Osteoblast (primary cell): ENCODE data around the gene UBE2C. TPM values are rescaled to one million over a fixed set of nuclear protein-coding genes. Genes with fewer than 3 reads are reported as not detected.

Experiments used
- DNase-seq: peaks from one replicate; pipeline ENCODE4 v3.0.0; 2011; ENCODE audit warnings: low spot score, mixed read lengths; ENCODE audit not compliant: insufficient read length; ENCODE audit errors: missing footprints
- H2AFZ ChIP-seq: 2 replicates; pipeline ENCODE4 v1.6.0; 2011; ENCODE audit warnings: mild to moderate bottlenecking, low read length
- H3K27ac ChIP-seq: 2 replicates; pipeline ENCODE4 v1.5.1; 2011; ENCODE audit warnings: mild to moderate bottlenecking, low read depth, low read length, moderate library complexity
- H3K27me3 ChIP-seq: 2 replicates; pipeline ENCODE4 v1.6.0; 2012; ENCODE audit warnings: mild to moderate bottlenecking, control low read depth, inconsistent platforms, low read length, moderate library complexity; ENCODE audit not compliant: insufficient read depth
- H3K36me3 ChIP-seq: 2 replicates; pipeline ENCODE4 v1.5.1; 2011; ENCODE audit warnings: mild to moderate bottlenecking, low read length, control low read depth, moderate library complexity; ENCODE audit not compliant: insufficient read depth
- H3K4me1 ChIP-seq: 2 replicates; pipeline ENCODE4 v1.5.1; 2011; ENCODE audit warnings: mild to moderate bottlenecking, low read length, control low read depth, moderate library complexity; ENCODE audit not compliant: insufficient read depth
- H3K4me2 ChIP-seq: 2 replicates; pipeline ENCODE4 v1.6.0; 2011; ENCODE audit warnings: mild to moderate bottlenecking, low read length; ENCODE audit not compliant: insufficient read depth
- H3K4me3 ChIP-seq: fragments of 200-600 bp; sonication (generic); 3 replicates; pipeline ENCODE4 v1.5.1; 2012; ENCODE audit warnings: mild to moderate bottlenecking, low read length, inconsistent platforms; ENCODE audit not compliant: insufficient read depth
- H3K79me2 ChIP-seq: 2 replicates; pipeline ENCODE4 v1.6.0; 2012; ENCODE audit warnings: mild to moderate bottlenecking, low read length, control low read depth, inconsistent platforms; ENCODE audit not compliant: insufficient read depth
- H3K9me3 ChIP-seq: 2 replicates; pipeline ENCODE4 v1.5.1; 2011; ENCODE audit warnings: low read depth, low read length, control low read depth
- H4K20me1 ChIP-seq: 2 replicates; pipeline ENCODE4 v1.6.0; 2012; ENCODE audit warnings: mild to moderate bottlenecking, low read length, control low read depth; ENCODE audit not compliant: insufficient read depth
- total RNA-seq: library from RNA; depleted of rRNA; stranded (reverse); fragments of >200 nt; gene quantifications from 2 replicates; pipeline ENCODE4 v1.2.3, GENCODE V29; 2012
- TF ChIP-seq, protein P1 (sequence below): IDR thresholded peaks from 2 replicates; pipeline ENCODE4 v1.5.1; 2011; ENCODE audit warnings: mild to moderate bottlenecking, low read depth, low read length, moderate library complexity; ENCODE audit errors: extremely low read depth

The UBE2C gene
- total RNA-seq, 1 donor = 2.5 TPM

DNA sequence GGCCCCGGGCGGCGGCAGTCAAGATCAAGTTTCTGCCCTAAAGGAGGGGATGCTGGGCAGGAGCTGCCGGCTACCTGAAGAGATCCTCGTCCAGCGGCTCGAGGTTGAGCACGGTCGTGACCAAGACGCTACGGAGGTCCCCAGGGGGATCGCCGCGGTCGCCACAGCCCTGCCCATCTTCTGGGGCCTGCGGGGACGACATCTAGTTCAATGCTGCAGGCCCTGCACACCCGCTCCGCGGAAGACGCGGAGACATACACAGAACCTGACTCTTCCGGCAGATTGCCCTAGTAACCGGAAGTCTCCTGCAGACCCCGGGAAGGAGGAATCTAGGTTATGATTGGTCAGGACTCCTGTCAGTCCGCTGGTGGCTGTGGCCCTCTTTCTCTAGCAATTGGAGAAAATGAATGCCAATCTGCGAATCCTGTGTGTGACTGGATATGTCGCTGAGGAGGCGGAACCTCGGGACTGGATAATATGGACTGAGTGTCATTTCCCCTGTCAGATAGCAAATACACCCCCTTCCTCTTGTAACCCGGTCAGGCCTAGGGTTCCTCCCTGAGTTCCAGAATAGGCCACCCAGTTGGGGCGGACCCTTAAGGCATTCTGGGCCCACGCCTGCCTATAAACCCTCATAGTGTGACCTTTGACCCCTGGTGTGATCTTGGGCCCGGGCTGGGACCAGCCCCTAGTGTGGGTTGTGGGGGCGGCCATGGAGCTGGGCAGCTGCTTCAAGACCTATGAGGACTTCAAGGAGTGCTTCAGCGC is 44.9 kb downstream of the UBE2C start, which contains the start of the genes ACOT8 and ZSWIM3:
ACOT8 (minus strand) TSS at position 279 of the 768 bp plus-strand sequence; CDS start at position 202, 77 bp downstream.
ZSWIM3 (plus strand) TSS at position 501 of the 768 bp plus-strand sequence; CDS start at position 713, 212 bp downstream.
- no peaks in the 10 kb centered on the region for H3K9me3 ChIP-seq
- H3K27me3 ChIP-seq = no peaks in the 10 kb centered on the region
- peaks cover 7% of the 10 kb centered on the region for H4K20me1 ChIP-seq
- peaks cover 27% of the 10 kb centered on the region for H3K4me1 ChIP-seq
- peak within 1 kb of the TSS; percentile 99 for H3K4me2 ChIP-seq
- peaks cover 8% of the 10 kb centered on the region for H3K36me3 ChIP-seq
- DNase-seq = peak; percentile 100
- H2AFZ ChIP-seq = peak within 1 kb of the TSS; percentile 95
- TF ChIP-seq, protein P1, sequence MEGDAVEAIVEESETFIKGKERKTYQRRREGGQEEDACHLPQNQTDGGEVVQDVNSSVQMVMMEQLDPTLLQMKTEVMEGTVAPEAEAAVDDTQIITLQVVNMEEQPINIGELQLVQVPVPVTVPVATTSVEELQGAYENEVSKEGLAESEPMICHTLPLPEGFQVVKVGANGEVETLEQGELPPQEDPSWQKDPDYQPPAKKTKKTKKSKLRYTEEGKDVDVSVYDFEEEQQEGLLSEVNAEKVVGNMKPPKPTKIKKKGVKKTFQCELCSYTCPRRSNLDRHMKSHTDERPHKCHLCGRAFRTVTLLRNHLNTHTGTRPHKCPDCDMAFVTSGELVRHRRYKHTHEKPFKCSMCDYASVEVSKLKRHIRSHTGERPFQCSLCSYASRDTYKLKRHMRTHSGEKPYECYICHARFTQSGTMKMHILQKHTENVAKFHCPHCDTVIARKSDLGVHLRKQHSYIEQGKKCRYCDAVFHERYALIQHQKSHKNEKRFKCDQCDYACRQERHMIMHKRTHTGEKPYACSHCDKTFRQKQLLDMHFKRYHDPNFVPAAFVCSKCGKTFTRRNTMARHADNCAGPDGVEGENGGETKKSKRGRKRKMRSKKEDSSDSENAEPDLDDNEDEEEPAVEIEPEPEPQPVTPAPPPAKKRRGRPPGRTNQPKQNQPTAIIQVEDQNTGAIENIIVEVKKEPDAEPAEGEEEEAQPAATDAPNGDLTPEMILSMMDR = no peak
- H3K27ac ChIP-seq = peak within 1 kb of the TSS; percentile 63
- H3K4me3 ChIP-seq = peak within 1 kb of the TSS; percentile 86
- H3K79me2 ChIP-seq = peaks cover 35% of the 10 kb centered on the region

DNA sequence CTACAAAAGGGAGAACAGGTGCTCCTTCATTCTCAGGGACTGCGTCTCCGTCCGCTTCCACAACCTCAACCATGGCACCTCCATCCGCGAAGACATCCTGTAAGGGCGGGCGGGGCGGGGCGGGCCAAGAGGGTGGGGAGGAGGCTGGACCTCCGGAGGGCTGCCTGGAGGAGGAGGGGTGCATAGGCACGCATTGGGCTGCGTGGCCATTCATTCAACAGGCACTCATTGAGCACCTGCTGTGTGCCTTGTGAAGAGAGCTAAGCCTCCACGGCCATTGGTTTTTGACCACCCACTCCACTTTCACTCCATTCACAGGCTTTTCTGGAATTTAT is 45.4 kb downstream of the UBE2C start:
- peak overlapping the region; percentile 62 for H3K27ac ChIP-seq
- no peak for DNase-seq
- H4K20me1 ChIP-seq = peaks cover 7% of the 10 kb centered on the region
- peak overlapping the region; percentile 86 for H3K4me3 ChIP-seq
- H3K27me3 ChIP-seq = no peaks in the 10 kb centered on the region
- H3K9me3 ChIP-seq = no peaks in the 10 kb centered on the region
- peaks cover 35% of the 10 kb centered on the region for H3K79me2 ChIP-seq
- peaks cover 6% of the 10 kb centered on the region for H3K36me3 ChIP-seq
- TF ChIP-seq, protein P1 = no peak
- H2AFZ ChIP-seq = peak overlapping the region; percentile 95
- H3K4me2 ChIP-seq = peak overlapping the region; percentile 99
- peaks cover 27% of the 10 kb centered on the region for H3K4me1 ChIP-seq

DNA sequence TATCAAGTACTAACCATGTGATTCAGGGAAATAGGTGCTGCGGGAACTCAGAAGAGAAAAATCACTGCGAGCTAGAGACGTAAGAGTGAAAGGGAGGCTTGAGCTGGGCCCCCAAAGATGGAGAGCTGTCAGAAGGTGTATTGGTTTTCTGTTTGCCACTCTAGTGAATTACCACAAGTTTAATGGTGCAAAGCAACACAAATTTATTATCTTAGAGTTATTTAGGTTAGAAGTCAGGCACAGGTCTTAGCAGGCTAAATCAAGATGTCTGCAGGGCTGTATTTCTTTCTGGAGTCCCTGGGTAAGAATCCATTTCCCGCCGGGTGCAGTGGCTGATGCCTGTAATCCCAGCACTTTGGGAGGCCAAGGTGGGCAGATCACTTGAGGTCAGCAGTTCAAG is 47.5 kb downstream of the UBE2C start:
- Histone ChIP-seq H3K4me1 (peaks cover 27% of the 10 kb centered on the region), H3K4me3 (no peak overlapping the region), H4K20me1 (peaks cover 4% of the 10 kb centered on the region), H2AFZ (no peak overlapping the region), H3K79me2 (peaks cover 25% of the 10 kb centered on the region), H3K27me3 (no peaks in the 10 kb centered on the region), H3K4me2 (no peak overlapping the region), H3K36me3 (no peaks in the 10 kb centered on the region), H3K9me3 (no peaks in the 10 kb centered on the region), H3K27ac (no peak overlapping the region)
- no peak for DNase-seq
- TF ChIP-seq, protein P1 = no peak

DNA sequence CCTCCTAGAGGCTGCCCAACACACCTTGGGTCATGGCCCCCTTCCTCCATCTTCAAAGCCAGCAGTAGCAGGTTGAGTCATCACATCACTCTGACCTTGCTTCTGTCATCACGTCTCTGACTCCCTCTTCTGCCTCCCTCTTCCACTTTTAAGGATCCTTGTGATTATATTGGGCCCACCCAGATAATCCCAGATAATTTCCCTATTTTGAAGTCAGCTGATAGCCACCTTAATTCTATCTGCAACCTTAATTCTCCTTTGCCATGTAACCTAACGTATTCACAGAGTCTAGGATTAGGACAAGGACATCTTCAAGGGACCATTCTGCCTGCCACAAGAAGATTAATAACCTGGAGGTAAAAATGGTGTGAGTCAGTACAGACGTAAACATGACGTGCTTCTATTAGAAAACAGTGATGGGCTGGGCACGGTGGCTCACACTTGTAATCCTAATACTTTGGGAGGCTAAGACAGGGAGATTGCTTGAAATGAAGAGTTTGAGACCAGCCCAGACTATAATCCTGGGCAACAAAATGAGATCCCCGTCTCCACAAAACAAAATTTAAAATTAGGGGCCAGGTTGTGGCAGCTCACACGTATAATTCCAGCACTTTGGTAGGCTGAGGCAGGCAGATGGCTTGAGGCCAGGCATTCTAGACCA is 48.2 kb downstream of the UBE2C start:
- H3K79me2 ChIP-seq = peaks cover 20% of the 10 kb centered on the region
- H2AFZ ChIP-seq = no peak overlapping the region
- H4K20me1 ChIP-seq = peaks cover 2% of the 10 kb centered on the region
- no peak for DNase-seq
- no peaks in the 10 kb centered on the region for H3K9me3 ChIP-seq
- no peaks in the 10 kb centered on the region for H3K36me3 ChIP-seq
- no peak overlapping the region for H3K27ac ChIP-seq
- H3K27me3 ChIP-seq = no peaks in the 10 kb centered on the region
- no peak overlapping the region for H3K4me2 ChIP-seq
- TF ChIP-seq, protein P1 = no peak
- no peak overlapping the region for H3K4me3 ChIP-seq
- H3K4me1 ChIP-seq = peaks cover 27% of the 10 kb centered on the region
